Ovary (tissue), 9 donors: ENCODE results near the gene MADD. TPM values are rescaled to one million over a fixed set of nuclear protein-coding genes. Genes with fewer than 3 reads are reported as not detected.
A peak's percentile ranks its signal among the peaks of the same experiment; 100 is the strongest.

Source experiments
- DNase-seq, 5 donors: peaks; one replicate each; pipeline ENCODE4 v3.0.0-alpha.2; 2019 to 2020
- H3K27ac ChIP-seq, 2 donors: fragments of 200-600 bp; one replicate each; pipeline versions ENCODE4 v1.5.1 to v1.8.0; 2019 to 2022
- H3K27me3 ChIP-seq: fragments of 200-600 bp; one replicate; pipeline ENCODE4 v1.8.0; 2022
- H3K36me3 ChIP-seq: fragments of 200-600 bp; sonication (generic); one replicate; pipeline ENCODE4 v1.5.1; 2019
- H3K4me1 ChIP-seq: one replicate; pipeline ENCODE4 v1.8.1; 2013; ENCODE audit warnings: mild to moderate bottlenecking, moderate library complexity; ENCODE audit not compliant: insufficient read depth
- H3K4me3 ChIP-seq: fragments of 200-600 bp; sonication (generic); one replicate; pipeline ENCODE4 v1.5.1; 2017
- H3K9me3 ChIP-seq, 2 donors: fragments of 200-600 bp in 1 of 2; sonication (generic) in 1 of 2; one replicate each; pipeline versions ENCODE4 v1.5.1 to v1.8.1; 2013 to 2019; ENCODE audit warnings: mild to moderate bottlenecking in 1 of 2, moderate library complexity in 1 of 2
- CTCF ChIP-seq, 3 donors: fragments of 450-650 bp in 2 of 3; fragments of 200-600 bp in 1 of 3; IDR thresholded peaks; one replicate each; pipeline versions ENCODE4 v1.5.1 to v1.8.0; 2016 to 2022; ENCODE audit warnings: antibody characterized with exemption in 3 of 3, mild to moderate bottlenecking in 1 of 3
- EP300 ChIP-seq: sonication (generic); formaldehyde crosslinking; IDR thresholded peaks from one replicate; pipeline ENCODE4 v1.6.1; 2017; ENCODE audit warnings: antibody characterized with exemption
- POLR2A ChIP-seq: fragments of 450-650 bp; IDR thresholded peaks from one replicate; pipeline ENCODE4 v1.6.1; 2017; ENCODE audit warnings: antibody characterized with exemption, mild to moderate bottlenecking, moderate library complexity
- WGBS, 3 donors: extraction: QIAGEN DNeasy Blood & Tissue Kit in 1 of 3; methylation state at CpG; one replicate each; pipeline versions ENCODE4 v1.1.5 to v1.1.7; 2013 to 2017; 5-methylcytosine and 5-hydroxymethylcytosine counted together
- intact Hi-C, 4 donors: fragments of 100-400 bp; cut with DNase I; formaldehyde crosslinking; loops; one replicate each; pipeline versions ENCODE4 v1.11.0 to v1.15.1; 2022 to 2023
- polyA plus RNA-seq, 2 donors: library from polyadenylated mRNA; stranded (reverse); fragments of 200-250 nt in 1 of 2; fragments of 350-450 nt in 1 of 2; fragmentation: Illumina TruSeq in 1 of 2; extraction: RNeasy Lipid Tissue Mini Kit (QIAGEN cat#74804) in 1 of 2; gene quantifications; one replicate each; pipeline ENCODE4 v1.2.3, GENCODE V29; 2013 to 2014
- total RNA-seq, 7 donors: library from RNA; depleted of rRNA in 2 of 7; stranded (reverse); fragments of >200 nt in 2 of 7; fragmentation: NEBNext Ultra II Directional in 3 of 7; extraction: Animal tissue kit (Norgen Biotek cat#: 25700) in 3 of 7; gene quantifications; one replicate each; pipeline versions ENCODE4 v1.1.0 to v1.2.4, GENCODE V29; 2016 to 2023
- donor health status: DM: no; HTN: no; CAD: no; lungs with moderate emphysema.
- donor health status: DM: no; HTN: no; CAD: no.
- donor health status: Bipolar disorder and iron deficiency.
- donor health status: DM: yes; HTN: yes; CAD: no.
- donor health status: DM: no; HTN: no; CAD: no.
- donor health status: DM: yes; HTN: yes; CAD: no.

The MADD gene
- total and polyA plus RNA-seq, 9 donors: 20.3 to 53.5 (median 35.4) TPM

DNA sequence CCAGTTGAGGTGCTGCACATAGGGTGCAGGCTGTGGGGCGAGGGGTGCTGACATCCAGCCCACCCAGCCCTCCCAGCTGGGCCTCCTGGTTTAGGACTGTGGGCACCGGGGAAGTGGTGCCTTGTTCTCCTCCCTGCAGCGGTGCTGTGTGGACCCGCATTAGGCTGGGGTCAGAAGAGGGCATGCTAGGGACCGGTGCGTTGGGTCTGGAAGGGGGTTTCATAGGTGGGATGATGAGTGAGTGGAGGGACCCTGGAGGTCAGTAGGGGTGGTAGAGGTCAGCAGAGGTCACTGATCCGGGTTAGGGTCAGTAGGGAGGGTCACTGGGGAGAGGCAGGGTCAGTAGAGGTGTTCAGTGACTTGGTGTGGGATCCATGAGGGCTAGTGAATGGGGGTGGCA, 89.2 kb downstream of the MADD start:
- no peaks in the 10 kb centered on the region for H3K4me1 ChIP-seq
- WGBS, 3 donors: 77 to 80% (median 78%) methylated on average over 7 of the region's 7 CpGs
- TF ChIP-seq CTCF (IDR thresholded peaks at IDR 0.05) (no peak), POLR2A (no peak), EP300 (no peak)
- intact Hi-C loops: loop anchor here in 3 of 4 donors (5.0 to 10.0 kb wide), 7 partner anchors 94 to 474 kb away; partner anchors contain the start of genes ARFGAP2 (in 2 of the 3) and NR1H3 (in 1 of the 3)
- H3K27me3 ChIP-seq: no peaks in the 10 kb centered on the region
- no peak overlapping the region for H3K27ac ChIP-seq
- no peak overlapping the region for H3K4me3 ChIP-seq
- no peaks in the 10 kb centered on the region for H3K9me3 ChIP-seq
- peak in 1 of 5 donors; percentile 23 for DNase-seq
- H3K36me3 ChIP-seq: no peaks in the 10 kb centered on the region

- H3K27me3 ChIP-seq: no peaks in the 10 kb centered on the region
- no peak overlapping the region for H3K27ac ChIP-seq
- DNase-seq: peak in 1 of 5 donors; percentile 30
- TF ChIP-seq EP300 (no peak), CTCF (IDR thresholded peaks at IDR 0.05) (no peak), POLR2A (no peak)
- no peaks in the 10 kb centered on the region for H3K9me3 ChIP-seq
- H3K4me3 ChIP-seq: no peak overlapping the region
- intact Hi-C loops: loop anchor here in 3 of 4 donors (5.0 to 10.0 kb wide), 7 partner anchors 95 to 475 kb away; partner anchors contain the start of genes ARFGAP2 (in 2 of the 3) and NR1H3 (in 1 of the 3)
- no peaks in the 10 kb centered on the region for H3K36me3 ChIP-seq
- 77 to 82% (median 78%) methylated on average over 17 of the region's 17 CpGs for WGBS, 3 donors
- H3K4me1 ChIP-seq: no peaks in the 10 kb centered on the region
Observed at GRCh38 chr11:47359586-47359985, 89.7 kb downstream of the MADD start.

- no peak for TF ChIP-seq POLR2A
- TF ChIP-seq EP300: no peak
- no peak for TF ChIP-seq CTCF (IDR thresholded peaks at IDR 0.05)
- intact Hi-C loops: no loop called here
- Histone ChIP-seq H3K4me1 (no peaks in the 10 kb centered on the region), H3K9me3 (no peaks in the 10 kb centered on the region), H3K36me3 (no peaks in the 10 kb centered on the region), H3K4me3 (no peak overlapping the region), H3K27me3 (no peaks in the 10 kb centered on the region), H3K27ac (no peak overlapping the region)
- WGBS, 3 donors: 94% methylated on average over 15 of the region's 15 CpGs
- peak in 1 of 5 donors; percentile 12 for DNase-seq
Observed at GRCh38 chr11:47360341-47360740, 90.4 kb downstream of the MADD start.

DNA sequence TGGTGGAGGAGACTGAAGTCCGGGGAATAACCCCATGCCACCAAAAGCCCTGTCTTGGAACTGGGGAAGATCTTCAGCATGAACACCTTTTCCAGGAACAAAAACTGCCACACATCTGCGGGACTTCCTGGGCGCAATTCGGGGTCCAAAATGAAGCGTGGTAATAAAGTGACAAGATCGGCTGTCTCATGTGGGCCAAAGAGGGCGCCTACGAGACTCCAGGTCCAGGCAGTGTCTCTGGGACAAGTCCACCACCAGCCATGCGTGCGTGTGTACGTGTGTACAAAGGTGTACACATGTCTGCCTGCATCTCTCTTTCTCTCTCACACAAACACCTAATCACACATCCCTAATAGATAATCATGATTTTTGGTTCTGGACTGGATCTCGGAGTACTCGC, 91.5 kb downstream of the MADD start:
- peak in 1 of 5 donors; percentile 18 for DNase-seq
- Histone ChIP-seq H3K4me1 (no peaks in the 10 kb centered on the region), H3K9me3 (no peaks in the 10 kb centered on the region), H3K4me3 (no peak overlapping the region), H3K27me3 (no peaks in the 10 kb centered on the region), H3K27ac (no peak overlapping the region), H3K36me3 (no peaks in the 10 kb centered on the region)
- TF ChIP-seq EP300 (no peak), POLR2A (no peak), CTCF (IDR thresholded peaks at IDR 0.05) (no peak)
- intact Hi-C loops: no loop called here
- WGBS, 3 donors: 82 to 86% (median 83%) methylated on average over 13 of the region's 13 CpGs
